Mucosa of stomach (tissue), 1 donor: ENCODE measurements around the gene ABCA4.

Experiments used
- H3K27me3 ChIP-seq: one replicate; pipeline ENCODE4 v1.7.0; 2013; ENCODE audit warnings: mild to moderate bottlenecking, low read length; ENCODE audit not compliant: control insufficient read depth, insufficient read depth
- H3K36me3 ChIP-seq: one replicate; pipeline ENCODE4 v1.7.0; 2013; ENCODE audit warnings: low read length; ENCODE audit not compliant: control insufficient read depth, insufficient read depth
- H3K4me1 ChIP-seq: one replicate; pipeline ENCODE4 v1.7.0; 2013; ENCODE audit warnings: mild to moderate bottlenecking, low read length; ENCODE audit not compliant: control insufficient read depth, insufficient read depth
- H3K4me3 ChIP-seq: one replicate; pipeline ENCODE4 v1.7.0; 2013; ENCODE audit warnings: low read length
- H3K9ac ChIP-seq: one replicate; pipeline ENCODE4 v1.7.0; 2013; ENCODE audit warnings: mild to moderate bottlenecking, low read length, moderate library complexity
- H3K9me3 ChIP-seq: one replicate; pipeline ENCODE4 v1.7.0; 2013; ENCODE audit warnings: mild to moderate bottlenecking, low read length, moderate library complexity; ENCODE audit not compliant: control insufficient read depth
- donor health status: Pancreatic carcinoma.

ABCA4 gene

DNA sequence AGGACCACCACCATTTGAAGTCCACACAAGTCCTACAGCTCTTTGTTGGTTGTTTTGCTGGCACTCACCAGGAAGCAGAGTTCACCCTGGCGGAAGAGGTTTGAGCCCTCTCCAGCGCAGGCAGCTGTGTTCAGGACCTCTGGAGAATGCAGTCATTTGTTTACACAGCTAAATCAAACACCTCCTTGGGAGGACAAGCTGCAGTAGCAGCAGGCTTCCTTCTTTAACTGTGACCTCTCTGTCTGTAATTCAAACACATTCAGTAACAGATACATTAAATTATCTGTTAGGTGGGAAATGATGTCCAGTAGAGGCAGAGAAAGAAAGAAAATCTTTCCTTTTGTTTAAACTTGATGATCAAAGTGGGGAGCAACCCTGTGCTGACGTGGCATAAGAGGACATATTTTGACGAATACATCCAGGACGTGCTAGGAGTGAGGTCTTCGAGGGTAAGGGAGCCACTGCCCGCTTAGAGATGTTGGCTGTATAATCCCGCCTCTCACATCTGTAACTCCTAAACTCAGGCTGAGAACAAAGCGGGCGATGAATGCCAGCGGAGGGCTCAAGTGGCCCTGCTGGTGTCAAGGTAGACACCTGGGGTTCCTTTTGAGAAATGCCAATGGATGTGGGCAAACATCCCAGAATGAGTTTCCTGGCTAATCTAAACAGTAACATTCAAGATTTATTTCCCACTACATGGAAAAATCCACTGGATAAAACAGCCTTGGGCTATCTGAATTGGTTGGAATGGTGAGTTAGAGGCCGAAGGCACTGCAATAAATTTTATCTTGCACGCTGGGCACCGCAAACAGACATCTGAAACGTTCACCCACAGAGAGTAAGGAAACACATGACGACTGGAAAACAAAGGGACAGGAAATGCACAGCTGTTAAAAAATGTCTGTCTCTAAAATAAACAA lies 51.7 kb downstream of the ABCA4 start:
- Histone ChIP-seq H3K9ac (peak overlapping the region; percentile 19), H3K27me3 (no peaks in the 10 kb centered on the region)

DNA sequence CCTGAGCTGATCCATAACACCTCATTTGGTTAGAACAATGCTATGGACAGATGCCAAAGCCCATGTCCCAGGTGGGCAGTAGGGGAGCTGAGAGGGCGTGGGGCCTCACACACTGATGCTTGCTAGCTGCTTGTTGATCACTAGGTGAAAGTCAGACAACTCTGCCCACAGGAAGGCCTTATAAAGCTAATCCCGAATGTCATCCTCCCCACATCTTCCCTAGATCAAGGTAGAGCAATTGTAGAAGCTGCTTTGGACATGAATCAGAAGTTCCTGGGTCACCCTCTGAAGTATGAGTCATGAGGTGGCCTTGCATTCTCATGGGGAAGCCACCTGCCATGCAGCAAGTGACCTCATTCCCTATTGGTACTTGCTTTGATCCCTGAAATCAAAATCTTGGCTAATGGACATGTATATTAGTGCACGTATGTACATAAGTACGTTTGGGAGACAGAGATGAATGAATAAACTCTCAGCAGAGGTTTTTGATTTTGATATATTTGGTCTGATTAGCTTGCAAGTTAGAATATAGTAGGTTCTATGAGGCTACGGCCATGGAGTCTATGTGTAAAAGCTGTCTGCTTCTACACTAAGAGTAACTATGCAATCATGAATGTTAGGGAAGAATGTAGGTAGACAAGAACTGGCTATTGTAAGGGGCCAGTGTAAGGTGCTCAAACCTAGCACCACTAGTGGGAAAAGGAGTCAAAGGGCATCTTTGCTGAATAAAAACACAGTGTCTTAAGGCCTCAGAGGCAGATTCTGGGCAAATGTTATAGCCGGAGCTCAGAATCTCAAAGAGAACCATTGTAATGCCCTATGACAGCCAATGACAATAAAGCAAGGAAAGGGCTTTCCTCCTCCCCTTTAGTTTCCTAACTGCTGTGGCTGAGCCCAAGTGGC lies 52.6 kb downstream of the ABCA4 start:
- no peak overlapping the region for H3K9ac ChIP-seq
- H3K27me3 ChIP-seq, result no peaks in the 10 kb centered on the region
- H3K4me3 ChIP-seq, result no peak overlapping the region
- H3K4me1 ChIP-seq, result peaks cover 32% of the 10 kb centered on the region
- H3K9me3 ChIP-seq, result no peaks in the 10 kb centered on the region
- no peaks in the 10 kb centered on the region for H3K36me3 ChIP-seq

More for the DNA sequence above, 51.7 kb downstream of the ABCA4 start:
- no peaks in the 10 kb centered on the region for H3K36me3 ChIP-seq
- no peak overlapping the region for H3K4me3 ChIP-seq
- H3K9me3 ChIP-seq, result no peaks in the 10 kb centered on the region
- peaks cover 32% of the 10 kb centered on the region for H3K4me1 ChIP-seq

DNA sequence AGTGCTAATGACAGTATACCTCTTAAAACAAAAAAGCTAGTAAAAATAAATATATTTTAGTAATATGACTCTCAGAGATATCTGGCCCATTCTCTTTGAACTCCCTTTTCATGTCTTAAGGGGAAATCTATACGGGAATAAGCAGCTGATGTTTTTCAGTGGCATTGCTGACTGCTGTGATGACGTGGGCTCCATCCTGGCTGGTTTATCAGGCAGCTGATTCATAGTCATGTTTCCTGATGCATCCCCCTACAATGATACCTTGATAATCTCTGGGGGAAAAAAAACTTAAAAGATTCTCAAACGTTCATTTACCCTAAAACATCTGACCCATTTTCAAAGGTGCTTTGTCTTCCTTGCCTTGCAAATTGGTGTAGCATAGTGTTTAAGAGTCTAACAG lies 53.8 kb downstream of the ABCA4 start:
- Histone ChIP-seq H3K9ac (no peak overlapping the region), H3K4me3 (no peak overlapping the region), H3K4me1 (peaks cover 36% of the 10 kb centered on the region), H3K36me3 (no peaks in the 10 kb centered on the region), H3K27me3 (no peaks in the 10 kb centered on the region), H3K9me3 (no peaks in the 10 kb centered on the region)

DNA sequence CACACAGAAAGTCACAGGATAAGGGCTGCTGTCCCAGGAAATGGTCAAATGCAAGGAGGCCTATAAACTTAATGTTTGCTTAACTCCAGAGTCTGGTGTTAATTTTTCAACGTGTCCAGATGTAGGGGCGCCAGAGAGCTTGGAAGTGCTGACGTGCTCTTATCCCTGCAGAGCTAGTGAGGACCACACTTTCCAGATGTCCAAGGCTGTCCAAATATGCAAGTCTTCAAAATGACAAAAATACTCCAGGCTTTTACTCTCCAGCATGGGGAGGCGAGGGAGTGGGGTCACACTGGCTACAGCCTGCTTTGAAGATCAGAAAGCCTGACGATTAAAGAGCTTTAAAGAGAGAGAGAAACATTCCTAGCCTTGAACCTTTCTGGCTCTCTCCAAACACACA lies 57.6 kb downstream of the ABCA4 start:
- Histone ChIP-seq H3K4me3 (no peak overlapping the region), H3K27me3 (no peaks in the 10 kb centered on the region), H3K36me3 (no peaks in the 10 kb centered on the region), H3K9ac (no peak overlapping the region), H3K4me1 (peaks cover 12% of the 10 kb centered on the region), H3K9me3 (no peaks in the 10 kb centered on the region)

DNA sequence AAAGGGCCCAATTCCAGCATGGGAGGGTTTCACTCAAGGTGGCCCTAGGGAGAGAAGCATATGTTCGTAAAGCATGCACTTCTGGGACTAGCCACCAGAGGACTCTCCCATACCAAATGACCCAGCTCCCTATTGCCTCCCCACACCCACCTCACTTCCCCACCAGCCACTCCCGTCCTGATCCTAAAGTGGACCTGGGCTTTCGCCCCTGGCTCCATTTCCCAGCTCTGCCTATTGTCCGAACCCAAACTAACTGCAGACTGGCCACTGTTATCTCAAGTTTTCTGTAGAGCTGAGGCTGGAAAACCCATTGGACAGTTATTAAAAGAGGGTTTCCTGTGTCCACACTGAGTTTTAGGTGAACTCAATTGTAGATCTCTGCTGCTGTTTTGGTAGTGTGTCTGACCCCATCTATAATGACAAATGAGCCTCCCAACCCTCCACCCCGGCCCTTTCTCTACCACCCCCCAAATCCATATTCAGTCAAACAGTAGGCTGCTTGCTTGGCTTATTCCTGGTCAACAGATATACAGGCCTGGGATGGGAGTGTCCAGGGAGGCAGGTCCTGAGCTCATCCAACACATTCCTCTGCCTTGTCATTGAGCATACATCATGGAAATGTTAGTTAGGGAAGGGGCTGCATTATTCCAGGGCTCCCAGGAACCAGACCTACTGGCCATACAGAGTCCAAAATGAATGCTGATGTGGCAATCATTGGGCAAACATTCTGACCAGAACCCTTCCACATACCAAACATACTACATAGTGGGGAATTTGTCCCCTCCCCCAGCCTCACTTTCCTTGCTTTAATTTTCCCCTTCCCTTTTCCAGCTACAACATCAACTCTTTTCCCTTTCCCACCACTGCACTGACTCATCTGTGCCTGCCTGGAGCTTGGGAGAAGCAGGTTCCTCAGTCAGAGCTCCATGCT lies 59.2 kb downstream of the ABCA4 start:
- Histone ChIP-seq H3K9me3 (no peaks in the 10 kb centered on the region), H3K4me3 (no peak overlapping the region), H3K4me1 (peaks cover 4% of the 10 kb centered on the region)

DNA sequence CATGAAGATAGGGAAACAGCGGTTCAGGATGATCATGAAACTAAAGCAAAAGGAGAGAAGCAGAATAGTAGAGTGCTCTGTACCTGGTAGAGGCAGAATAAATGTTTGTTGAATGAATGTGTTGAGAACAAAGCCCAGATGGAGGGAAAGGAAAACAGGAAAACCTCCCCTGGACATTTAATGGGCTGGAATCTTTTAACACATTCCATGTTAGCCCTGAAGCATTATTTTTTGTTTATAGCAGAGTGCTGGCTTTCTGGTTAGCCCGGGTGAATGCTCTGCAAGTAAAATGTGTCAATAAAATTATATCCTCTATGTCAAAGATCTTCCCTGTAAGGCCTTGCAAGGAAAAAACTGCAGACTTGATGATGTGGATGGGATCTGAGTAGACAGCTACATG lies 60.2 kb downstream of the ABCA4 start:
- peaks cover 4% of the 10 kb centered on the region for H3K4me1 ChIP-seq

More for the DNA sequence above, 59.2 kb downstream of the ABCA4 start:
- no peaks in the 10 kb centered on the region for H3K27me3 ChIP-seq
- no peaks in the 10 kb centered on the region for H3K36me3 ChIP-seq
- H3K9ac ChIP-seq, result no peak overlapping the region

DNA sequence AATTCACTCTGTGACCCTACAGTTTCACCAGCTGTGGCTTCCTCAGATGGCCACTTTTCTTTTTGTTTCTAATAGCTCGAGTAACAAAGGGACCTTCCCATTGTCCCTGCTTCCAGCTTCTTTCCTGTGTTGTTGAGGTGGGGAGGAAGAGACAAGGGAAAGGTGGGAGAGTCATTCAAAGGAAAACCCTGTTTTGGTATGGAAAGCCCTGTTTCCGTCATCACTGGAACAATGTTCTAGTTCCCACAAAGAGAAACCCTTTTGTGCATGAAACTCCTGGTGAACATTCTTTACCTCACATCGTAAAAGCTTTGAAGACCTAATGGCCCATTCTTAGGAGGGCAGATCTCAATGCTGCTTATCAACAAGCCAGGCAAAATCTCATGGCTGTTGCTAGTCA lies 62.2 kb downstream of the ABCA4 start:
- Histone ChIP-seq H3K9ac (no peak overlapping the region), H3K4me1 (peaks cover 4% of the 10 kb centered on the region), H3K4me3 (no peak overlapping the region), H3K36me3 (no peaks in the 10 kb centered on the region), H3K9me3 (no peaks in the 10 kb centered on the region), H3K27me3 (no peaks in the 10 kb centered on the region)

More for the DNA sequence above, 60.2 kb downstream of the ABCA4 start:
- Histone ChIP-seq H3K36me3 (no peaks in the 10 kb centered on the region), H3K27me3 (no peaks in the 10 kb centered on the region), H3K9me3 (no peaks in the 10 kb centered on the region), H3K9ac (no peak overlapping the region), H3K4me3 (no peak overlapping the region)

DNA sequence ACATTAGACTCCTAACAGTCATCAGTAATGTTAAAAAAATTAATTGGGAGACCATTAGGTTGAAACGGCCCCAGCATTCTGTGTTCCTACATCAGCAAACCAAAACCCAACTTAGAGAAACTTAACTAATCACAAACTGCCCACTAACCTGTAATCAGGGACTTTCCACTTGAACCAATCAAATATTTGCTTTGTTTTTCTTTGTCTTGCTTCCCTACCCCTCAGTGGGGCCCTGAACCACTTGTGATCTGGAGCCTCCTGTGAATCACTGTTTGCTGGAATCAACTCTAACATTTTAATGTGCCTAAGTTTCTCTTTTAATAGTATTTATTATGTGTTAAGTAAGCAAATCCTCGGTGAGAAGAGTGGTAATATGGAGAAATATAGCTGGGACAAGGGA lies 64.0 kb downstream of the ABCA4 start:
- H3K27me3 ChIP-seq, result no peaks in the 10 kb centered on the region
- H3K9me3 ChIP-seq, result no peaks in the 10 kb centered on the region

DNA sequence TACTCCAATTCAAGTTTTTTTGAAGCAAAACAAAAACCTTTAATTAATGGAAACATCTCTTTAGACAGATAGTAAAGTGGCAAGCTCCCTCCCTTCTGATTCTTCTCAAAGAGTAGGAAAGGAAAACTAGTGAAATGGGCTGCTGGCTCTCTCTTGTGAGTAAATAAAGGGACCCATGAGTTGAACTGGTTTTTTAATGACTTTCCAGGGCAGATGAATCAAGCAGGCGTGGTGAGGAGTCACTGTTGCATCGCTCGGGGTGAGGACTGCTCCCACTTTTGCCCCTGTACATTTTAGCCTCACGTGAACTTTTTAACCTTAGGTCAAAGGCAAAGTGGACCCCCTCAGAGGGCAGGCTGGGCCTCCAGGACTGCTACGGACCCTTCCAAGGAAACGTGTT lies 64.8 kb downstream of the ABCA4 start:
- no peaks in the 10 kb centered on the region for H3K9me3 ChIP-seq
- H3K4me3 ChIP-seq, result no peak overlapping the region
- H3K9ac ChIP-seq, result no peak overlapping the region
- no peaks in the 10 kb centered on the region for H3K4me1 ChIP-seq
- H3K36me3 ChIP-seq, result no peaks in the 10 kb centered on the region
- no peaks in the 10 kb centered on the region for H3K27me3 ChIP-seq

More for the DNA sequence above, 64.0 kb downstream of the ABCA4 start:
- no peaks in the 10 kb centered on the region for H3K36me3 ChIP-seq
- H3K4me3 ChIP-seq, result no peak overlapping the region
- no peak overlapping the region for H3K9ac ChIP-seq
- H3K4me1 ChIP-seq, result no peaks in the 10 kb centered on the region

DNA sequence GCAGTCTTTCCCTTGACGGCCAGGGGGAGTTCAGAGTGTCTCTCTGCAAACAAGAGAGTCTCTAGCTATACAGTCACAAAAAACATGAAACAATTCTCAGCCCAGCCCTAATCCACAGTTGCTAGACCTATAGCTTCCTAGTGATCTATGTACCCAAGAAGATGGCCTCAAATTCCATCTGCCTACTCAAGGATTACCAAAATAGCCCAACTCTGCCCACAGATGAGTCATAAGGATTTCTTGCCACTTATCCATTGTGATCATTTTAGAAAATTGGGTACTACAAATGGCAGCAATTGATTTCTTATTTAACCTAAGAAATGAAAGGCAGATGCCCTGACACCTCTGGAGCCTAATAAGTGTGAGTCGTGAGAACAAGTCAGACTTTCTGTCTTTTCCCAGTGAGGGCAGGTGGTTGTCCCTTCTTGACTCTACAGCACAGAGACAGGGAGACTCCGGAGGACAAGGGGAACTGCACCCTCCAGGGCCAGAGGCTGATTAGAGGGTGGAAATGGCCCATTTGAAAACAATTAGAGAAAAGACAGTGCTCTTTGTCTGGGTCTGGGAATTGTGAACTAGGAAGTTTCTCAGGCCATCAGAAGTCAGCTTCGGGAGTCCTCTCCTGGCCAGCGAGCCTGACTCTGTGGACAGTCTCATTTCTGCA lies 65.4 kb downstream of the ABCA4 start:
- H3K27me3 ChIP-seq, result no peaks in the 10 kb centered on the region
- H3K9me3 ChIP-seq, result no peaks in the 10 kb centered on the region
- H3K4me3 ChIP-seq, result no peak overlapping the region
- peaks cover 5% of the 10 kb centered on the region for H3K4me1 ChIP-seq
- H3K36me3 ChIP-seq, result no peaks in the 10 kb centered on the region
- H3K9ac ChIP-seq, result no peak overlapping the region

DNA sequence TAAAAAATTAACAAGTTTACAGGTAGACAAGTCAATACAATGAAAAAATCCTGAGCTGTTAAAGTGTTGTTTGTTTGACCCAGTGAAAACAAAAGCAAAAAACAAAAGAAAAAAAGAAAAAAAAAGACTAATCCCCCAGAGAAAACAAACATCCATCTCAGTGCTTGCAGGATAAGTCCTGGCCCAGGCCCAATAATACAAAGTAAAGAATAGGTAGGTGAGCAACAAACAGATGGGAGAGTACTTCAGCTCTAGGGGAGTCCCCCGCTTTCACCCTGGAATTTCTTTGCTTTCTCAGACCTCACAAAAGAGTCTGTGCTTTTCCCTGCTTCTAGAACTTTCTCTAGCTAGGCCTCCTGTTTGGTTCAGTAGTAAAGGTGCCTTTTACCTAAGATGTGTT lies 70.3 kb downstream of the ABCA4 start:
- no peaks in the 10 kb centered on the region for H3K27me3 ChIP-seq
- no peaks in the 10 kb centered on the region for H3K9me3 ChIP-seq
- peaks cover 7% of the 10 kb centered on the region for H3K4me1 ChIP-seq
- H3K36me3 ChIP-seq, result no peaks in the 10 kb centered on the region
- no peak overlapping the region for H3K9ac ChIP-seq
- no peak overlapping the region for H3K4me3 ChIP-seq
